Measurements from ENCODE around the gene COX19.

- TF ChIP-seq, protein P1, sequence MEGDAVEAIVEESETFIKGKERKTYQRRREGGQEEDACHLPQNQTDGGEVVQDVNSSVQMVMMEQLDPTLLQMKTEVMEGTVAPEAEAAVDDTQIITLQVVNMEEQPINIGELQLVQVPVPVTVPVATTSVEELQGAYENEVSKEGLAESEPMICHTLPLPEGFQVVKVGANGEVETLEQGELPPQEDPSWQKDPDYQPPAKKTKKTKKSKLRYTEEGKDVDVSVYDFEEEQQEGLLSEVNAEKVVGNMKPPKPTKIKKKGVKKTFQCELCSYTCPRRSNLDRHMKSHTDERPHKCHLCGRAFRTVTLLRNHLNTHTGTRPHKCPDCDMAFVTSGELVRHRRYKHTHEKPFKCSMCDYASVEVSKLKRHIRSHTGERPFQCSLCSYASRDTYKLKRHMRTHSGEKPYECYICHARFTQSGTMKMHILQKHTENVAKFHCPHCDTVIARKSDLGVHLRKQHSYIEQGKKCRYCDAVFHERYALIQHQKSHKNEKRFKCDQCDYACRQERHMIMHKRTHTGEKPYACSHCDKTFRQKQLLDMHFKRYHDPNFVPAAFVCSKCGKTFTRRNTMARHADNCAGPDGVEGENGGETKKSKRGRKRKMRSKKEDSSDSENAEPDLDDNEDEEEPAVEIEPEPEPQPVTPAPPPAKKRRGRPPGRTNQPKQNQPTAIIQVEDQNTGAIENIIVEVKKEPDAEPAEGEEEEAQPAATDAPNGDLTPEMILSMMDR (conservative IDR thresholded peaks at IDR 0.05; ENCODE audit: low read depth, low read length), result no peak
- TF ChIP-seq EZH2 (IDR thresholded peaks at IDR 0.05; ENCODE audit: borderline replicate concordance, low read depth, low read length, poor library complexity, severe bottlenecking), result no peak
Measured at GRCh38 chr7:996079-996872, 20.9 kb upstream of the COX19 start.

All from A673 (cell line).